HEK293T (cell line): Measurements from ENCODE around the gene MARCHF7.

Experiments used
- BHLHE40 ChIP-seq: fragments of 450-650 bp; IDR thresholded peaks from 2 replicates; pipeline ENCODE4 v1.6.1; 2016; ENCODE audit warnings: mild to moderate bottlenecking, moderate library complexity, borderline replicate concordance
- CTBP1 ChIP-seq: fragments of 450-650 bp; IDR thresholded peaks from 2 replicates; pipeline ENCODE4 v1.6.1; 2016; ENCODE audit warnings: borderline replicate concordance
- ELF4 ChIP-seq: fragments of 450-650 bp; IDR thresholded peaks from 2 replicates; pipeline ENCODE4 v1.6.1; 2017; ENCODE audit warnings: antibody characterized with exemption
- FOXA1 ChIP-seq: fragments of 450-650 bp; IDR thresholded peaks from 2 replicates; pipeline ENCODE4 v1.6.1; 2016; ENCODE audit warnings: mild to moderate bottlenecking
- FOXK2 ChIP-seq: fragments of 450-650 bp; IDR thresholded peaks from 2 replicates; pipeline ENCODE4 v1.6.1; 2016; ENCODE audit warnings: mild to moderate bottlenecking
- L3MBTL2 ChIP-seq: fragments of 450-650 bp; conservative IDR thresholded peaks from 2 replicates; pipeline ENCODE4 v1.6.1; 2016; ENCODE audit warnings: mild to moderate bottlenecking
- SP1 ChIP-seq: fragments of 450-650 bp; IDR thresholded peaks from 2 replicates; pipeline ENCODE4 v1.6.1; 2017
- SUZ12 ChIP-seq: fragments of 450-650 bp; IDR thresholded peaks from 2 replicates; pipeline ENCODE4 v1.6.1; 2016; ENCODE audit warnings: mild to moderate bottlenecking
- ZNF384 ChIP-seq: fragments of 450-650 bp; IDR thresholded peaks from 2 replicates; pipeline ENCODE4 v1.6.1; 2016

- TF ChIP-seq ELF4 (no peak), SUZ12 (no peak), BHLHE40 (no peak), CTBP1 (no peak), L3MBTL2 (no peak), SP1 (no peak), FOXK2 (no peak), FOXA1 (no peak), ZNF384 (no peak)
These were observed 8.4 kb downstream of the MARCHF7 start for GRCh38 chr2:159720676-159721075.
